Activated naive CD4-positive, alpha-beta T cell treated with anti-CD3 and anti-CD28 coated beads for 36 hours (primary cell): ENCODE results near the gene HLA-E. TPM values are rescaled to one million over a fixed set of nuclear protein-coding genes. Genes with fewer than 3 reads are reported as not detected.

Experiments
- CTCF ChIA-PET: fragments of 350-600 bp; sonication (Branson Sonifier 250); formaldehyde crosslinking; loops from one replicate; lab custom pipeline; 2021; ENCODE audit warnings: antibody characterized with exemption; lab: Charles Lee
- DNase-seq: peaks from one replicate; pipeline ENCODE4 v3.0.0-alpha.2; 2020
- H3K27ac Mint-ChIP-seq: one replicate; pipeline ENCODE4 v1.8.0; 2021; ENCODE audit warnings: mild to moderate bottlenecking, mixed read lengths
- H3K27me3 Mint-ChIP-seq: one replicate; pipeline ENCODE4 v1.8.0; 2021; ENCODE audit warnings: low read depth, mixed read lengths
- H3K36me3 Mint-ChIP-seq: one replicate; pipeline ENCODE4 v1.8.0; 2021; ENCODE audit warnings: low read depth, mixed read lengths
- H3K4me1 Mint-ChIP-seq: one replicate; pipeline ENCODE4 v1.8.0; 2021; ENCODE audit warnings: low read depth, mixed read lengths
- H3K4me3 Mint-ChIP-seq: one replicate; pipeline ENCODE4 v1.8.0; 2021; ENCODE audit warnings: mild to moderate bottlenecking, moderate library complexity, mixed read lengths
- H3K9me3 Mint-ChIP-seq: one replicate; pipeline ENCODE4 v1.8.0; 2021; ENCODE audit warnings: mixed read lengths
- intact Hi-C: fragments of 100-400 bp; cut with micrococcal nuclease; formaldehyde crosslinking; loops from one replicate; pipeline ENCODE4 v1.15.1; 2023
- total RNA-seq, 2 experiments: library from RNA; stranded (reverse); gene quantifications; one replicate each; pipeline ENCODE4 v1.2.3, GENCODE V29; 2021

The HLA-E gene
- total RNA-seq = 100 to 1,000 TPM; 598 to 608 TPM

DNA sequence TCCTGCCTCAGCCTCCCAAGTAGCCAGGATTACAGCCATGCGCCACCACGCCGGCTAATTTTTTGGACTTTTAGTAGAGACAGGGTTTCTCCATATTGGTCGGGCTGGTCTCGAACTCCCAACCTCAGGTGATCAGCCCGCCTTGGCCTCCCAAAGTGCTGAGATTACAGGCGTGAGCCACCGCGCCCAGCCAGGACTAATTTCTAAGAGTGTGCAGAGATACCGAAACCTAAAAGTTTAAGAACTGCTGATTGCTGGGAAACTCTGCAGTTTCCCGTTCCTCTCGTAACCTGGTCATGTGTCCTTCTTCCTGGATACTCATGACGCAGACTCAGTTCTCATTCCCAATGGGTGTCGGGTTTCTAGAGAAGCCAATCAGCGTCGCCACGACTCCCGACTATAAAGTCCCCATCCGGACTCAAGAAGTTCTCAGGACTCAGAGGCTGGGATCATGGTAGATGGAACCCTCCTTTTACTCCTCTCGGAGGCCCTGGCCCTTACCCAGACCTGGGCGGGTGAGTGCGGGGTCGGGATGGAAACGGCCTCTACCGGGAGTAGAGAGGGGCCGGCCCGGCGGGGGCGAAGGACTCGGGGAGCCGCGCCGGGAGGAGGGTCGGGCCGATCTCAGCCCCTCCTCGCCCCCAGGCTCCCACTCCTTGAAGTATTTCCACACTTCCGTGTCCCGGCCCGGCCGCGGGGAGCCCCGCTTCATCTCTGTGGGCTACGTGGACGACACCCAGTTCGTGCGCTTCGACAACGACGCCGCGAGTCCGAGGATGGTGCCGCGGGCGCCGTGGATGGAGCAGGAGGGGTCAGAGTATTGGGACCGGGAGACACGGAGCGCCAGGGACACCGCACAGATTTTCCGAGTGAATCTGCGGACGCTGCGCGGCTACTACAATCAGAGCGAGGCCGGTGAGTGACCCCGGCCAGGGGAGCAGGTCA, at the start of gene HLA-E:
TSS of gene HLA-E (plus strand) at position 429 of the 945 bp plus-strand sequence. CDS start at position 452, 23 bp downstream.
- Mint-ChIP-seq H3K27ac (peak within 1 kb of the TSS; percentile 97), H3K9me3 (peaks cover 2% of the 10 kb centered on the region), H3K4me1 (peaks cover 54% of the 10 kb centered on the region), H3K27me3 (no peaks in the 10 kb centered on the region), H3K4me3 (peak within 1 kb of the TSS; percentile 90), H3K36me3 (peaks cover 53% of the 10 kb centered on the region)
- CTCF ChIA-PET = interaction anchor here (5.6 to 10.3 kb wide), 3 partner anchors 41 to 53 kb away, joined by 79 to 367 read pairs (median 112); no protein-coding TSS in a partner anchor
- peak; percentile 95 for DNase-seq
- intact Hi-C loops = loop anchor here (1.0 kb wide), 7 partner anchors 27 to 228 kb away; partner anchors contain the start of genes ABCF1, GNL1, MDC1 and MRPS18B

DNA sequence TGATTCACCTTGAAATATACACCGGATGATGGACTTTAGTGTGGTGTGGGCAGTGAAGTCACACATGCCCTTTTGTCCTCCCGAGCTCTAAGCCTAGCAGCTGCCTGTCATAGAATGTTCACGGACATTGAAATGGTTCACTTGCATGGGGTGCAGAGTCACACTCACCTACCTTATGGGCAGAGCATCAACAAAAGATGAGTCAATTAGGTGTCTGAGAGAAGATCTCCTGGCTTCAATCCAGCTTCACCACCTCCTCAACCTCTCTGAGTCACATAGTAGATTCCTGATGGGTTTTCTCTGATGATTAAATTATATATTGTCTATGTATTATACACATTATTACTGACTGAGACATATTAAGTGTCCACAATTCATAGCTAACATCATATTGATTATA, 48.1 kb upstream of the HLA-E start:
- H3K27ac Mint-ChIP-seq = no peak overlapping the region
- peaks cover 55% of the 10 kb centered on the region for H3K27me3 Mint-ChIP-seq
- H3K4me1 Mint-ChIP-seq = peaks cover 9% of the 10 kb centered on the region
- no peaks in the 10 kb centered on the region for H3K36me3 Mint-ChIP-seq
- no peaks in the 10 kb centered on the region for H3K9me3 Mint-ChIP-seq
- intact Hi-C loops = no loop called here
- CTCF ChIA-PET = interaction anchor here (1.1 kb wide), 1 partner anchor 10 kb away, joined by 3 read pairs; no protein-coding TSS in a partner anchor
- H3K4me3 Mint-ChIP-seq = no peak overlapping the region
- no peak for DNase-seq

DNA sequence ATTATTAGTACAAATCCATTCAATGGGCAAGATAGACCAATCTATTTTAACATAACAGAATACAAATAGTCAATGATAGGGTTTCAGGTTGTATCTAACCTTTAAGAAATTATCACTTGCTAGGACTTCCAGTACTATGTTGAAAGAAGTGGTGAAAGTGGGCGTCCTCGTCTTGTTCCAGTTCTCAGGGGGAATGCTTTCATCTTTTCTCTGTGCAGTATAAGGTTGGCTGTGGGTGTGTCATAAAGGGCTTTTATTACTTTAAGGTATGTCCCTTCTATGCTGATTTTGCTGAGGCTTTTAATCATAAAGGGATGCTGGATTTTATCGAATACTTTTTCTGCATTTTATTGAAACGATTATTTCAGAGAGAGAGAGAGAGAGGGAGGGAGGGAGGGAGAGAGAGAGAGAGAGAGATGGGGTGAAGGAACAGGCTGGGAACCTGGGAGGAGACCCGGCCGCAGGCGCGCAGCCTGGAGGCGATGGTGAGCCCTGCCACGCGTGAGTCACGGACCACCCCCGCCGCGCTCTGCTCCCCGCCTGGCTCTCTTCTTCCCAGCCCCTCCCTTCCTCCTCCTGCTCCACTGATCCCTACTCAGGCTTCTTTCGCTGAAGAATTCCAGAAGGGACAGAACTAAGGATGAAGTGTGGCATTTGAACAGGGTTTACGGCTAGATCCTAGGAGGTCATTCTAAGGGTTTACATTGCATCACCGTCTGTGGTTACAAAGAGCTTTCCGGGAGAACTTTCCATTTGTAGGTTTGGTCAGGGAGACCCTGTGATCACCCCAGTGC, 45.5 kb upstream of the HLA-E start:
- CTCF ChIA-PET = no interaction called here
- H3K36me3 Mint-ChIP-seq = no peaks in the 10 kb centered on the region
- H3K4me3 Mint-ChIP-seq = no peak overlapping the region
- peaks cover 9% of the 10 kb centered on the region for H3K4me1 Mint-ChIP-seq
- peaks cover 77% of the 10 kb centered on the region for H3K27me3 Mint-ChIP-seq
- no peaks in the 10 kb centered on the region for H3K9me3 Mint-ChIP-seq
- no peak overlapping the region for H3K27ac Mint-ChIP-seq
- DNase-seq = no peak
- intact Hi-C loops = no loop called here

DNA sequence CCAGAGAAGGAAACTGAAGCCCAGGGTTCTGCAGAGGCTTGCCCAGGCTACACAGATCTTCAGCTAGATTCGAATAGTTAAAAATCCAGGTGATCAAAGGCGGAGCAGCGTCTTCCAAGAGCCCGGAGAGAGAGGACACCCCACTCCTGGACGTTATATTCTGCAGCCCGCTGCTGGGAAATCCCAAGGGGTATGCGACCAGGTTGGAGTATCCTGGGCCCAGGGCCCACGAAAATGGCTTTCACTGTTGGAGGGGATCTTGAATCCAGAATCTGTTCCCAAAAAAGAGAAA, 44.9 kb upstream of the HLA-E start:
- H3K36me3 Mint-ChIP-seq = no peaks in the 10 kb centered on the region
- H3K4me1 Mint-ChIP-seq = peaks cover 9% of the 10 kb centered on the region
- CTCF ChIA-PET = no interaction called here
- intact Hi-C loops = no loop called here
- no peak overlapping the region for H3K4me3 Mint-ChIP-seq
- no peaks in the 10 kb centered on the region for H3K9me3 Mint-ChIP-seq
- H3K27ac Mint-ChIP-seq = no peak overlapping the region
- H3K27me3 Mint-ChIP-seq = peaks cover 78% of the 10 kb centered on the region
- no peak for DNase-seq

DNA sequence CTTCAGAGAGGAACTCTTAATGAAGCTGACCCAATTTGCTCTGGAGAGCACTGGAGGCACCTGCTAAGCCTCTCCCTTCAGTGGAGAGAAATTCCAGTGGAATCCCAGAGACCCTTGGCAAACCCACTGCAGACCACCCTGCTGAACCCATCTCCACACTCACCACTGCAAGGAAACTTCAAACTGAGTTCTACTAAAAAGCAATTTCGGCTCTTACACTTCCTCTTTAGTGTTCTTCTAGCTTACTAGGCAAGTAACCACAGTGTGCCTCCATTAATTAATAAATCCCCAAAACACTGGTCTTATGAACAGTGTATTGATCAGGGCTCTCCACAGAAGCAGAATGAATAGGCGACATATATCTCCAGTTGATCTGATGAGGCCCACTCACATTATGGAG, 43.0 kb upstream of the HLA-E start:
- peaks cover 24% of the 10 kb centered on the region for H3K4me1 Mint-ChIP-seq
- CTCF ChIA-PET = interaction anchor here (0.7 kb wide), 1 partner anchor 38 kb away, joined by 3 read pairs; no protein-coding TSS in a partner anchor

DNA sequence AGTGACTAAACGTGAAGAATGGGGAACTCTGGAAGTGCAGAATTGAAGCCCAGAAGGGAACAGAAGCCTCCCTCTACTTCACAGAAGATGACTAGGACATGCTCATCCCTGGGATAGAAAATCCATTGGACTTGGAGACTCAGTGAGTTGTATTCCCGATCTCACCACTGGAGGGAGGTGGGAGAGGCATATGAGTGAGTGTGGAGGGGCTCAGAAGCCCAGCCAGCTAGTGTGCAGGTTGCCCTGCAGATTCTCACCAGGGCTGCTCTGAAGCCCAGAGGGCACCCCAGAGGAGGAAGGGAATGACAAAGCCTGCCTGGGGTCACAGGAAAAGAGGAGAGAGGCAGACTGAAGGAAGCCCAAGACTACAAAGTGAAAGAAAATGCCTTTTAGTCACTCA, 42.1 kb upstream of the HLA-E start:
- H3K4me3 Mint-ChIP-seq = no peak overlapping the region
- peaks cover 84% of the 10 kb centered on the region for H3K27me3 Mint-ChIP-seq
- CTCF ChIA-PET = no interaction called here

More for the DNA sequence above, 43.0 kb upstream of the HLA-E start:
- H3K27me3 Mint-ChIP-seq = peaks cover 81% of the 10 kb centered on the region
- H3K4me3 Mint-ChIP-seq = no peak overlapping the region
- intact Hi-C loops = no loop called here
- no peak for DNase-seq
- no peak overlapping the region for H3K27ac Mint-ChIP-seq
- no peaks in the 10 kb centered on the region for H3K9me3 Mint-ChIP-seq
- H3K36me3 Mint-ChIP-seq = no peaks in the 10 kb centered on the region

DNA sequence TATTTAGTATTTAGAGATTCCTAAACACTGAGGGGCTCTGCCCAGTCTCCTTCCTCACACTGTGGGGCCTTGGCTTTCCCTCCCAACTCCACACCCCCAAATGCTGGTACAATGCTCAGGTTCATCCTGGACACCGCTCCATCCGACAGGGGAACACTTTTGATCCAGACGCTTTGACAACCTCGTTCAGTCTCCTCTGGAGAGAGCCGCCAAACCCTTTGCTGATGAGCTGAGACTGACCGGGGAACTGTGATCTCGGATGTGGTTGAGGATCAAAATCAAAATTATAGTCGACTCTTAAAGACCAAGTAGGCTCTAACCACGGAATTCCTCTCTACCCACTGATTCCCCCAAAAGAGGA, 38.8 kb upstream of the HLA-E start:
- H3K27me3 Mint-ChIP-seq = peaks cover 89% of the 10 kb centered on the region
- H3K36me3 Mint-ChIP-seq = no peaks in the 10 kb centered on the region
- no peak overlapping the region for H3K4me3 Mint-ChIP-seq
- peaks cover 36% of the 10 kb centered on the region for H3K4me1 Mint-ChIP-seq
- CTCF ChIA-PET = interaction anchor here (0.6 to 2.1 kb wide), 7 partner anchors 10 to 450 kb away, joined by 3 to 15 read pairs (median 3); no protein-coding TSS in a partner anchor
- no peak for DNase-seq
- H3K9me3 Mint-ChIP-seq = no peaks in the 10 kb centered on the region
- intact Hi-C loops = loop anchor here (5.0 kb wide), 1 partner anchor 93 kb away; no protein-coding TSS in a partner anchor
- H3K27ac Mint-ChIP-seq = no peak overlapping the region

More for the DNA sequence above, 42.1 kb upstream of the HLA-E start:
- Mint-ChIP-seq H3K9me3 (no peaks in the 10 kb centered on the region), H3K36me3 (no peaks in the 10 kb centered on the region), H3K27ac (no peak overlapping the region), H3K4me1 (peaks cover 33% of the 10 kb centered on the region)
- DNase-seq = no peak
- intact Hi-C loops = no loop called here

DNA sequence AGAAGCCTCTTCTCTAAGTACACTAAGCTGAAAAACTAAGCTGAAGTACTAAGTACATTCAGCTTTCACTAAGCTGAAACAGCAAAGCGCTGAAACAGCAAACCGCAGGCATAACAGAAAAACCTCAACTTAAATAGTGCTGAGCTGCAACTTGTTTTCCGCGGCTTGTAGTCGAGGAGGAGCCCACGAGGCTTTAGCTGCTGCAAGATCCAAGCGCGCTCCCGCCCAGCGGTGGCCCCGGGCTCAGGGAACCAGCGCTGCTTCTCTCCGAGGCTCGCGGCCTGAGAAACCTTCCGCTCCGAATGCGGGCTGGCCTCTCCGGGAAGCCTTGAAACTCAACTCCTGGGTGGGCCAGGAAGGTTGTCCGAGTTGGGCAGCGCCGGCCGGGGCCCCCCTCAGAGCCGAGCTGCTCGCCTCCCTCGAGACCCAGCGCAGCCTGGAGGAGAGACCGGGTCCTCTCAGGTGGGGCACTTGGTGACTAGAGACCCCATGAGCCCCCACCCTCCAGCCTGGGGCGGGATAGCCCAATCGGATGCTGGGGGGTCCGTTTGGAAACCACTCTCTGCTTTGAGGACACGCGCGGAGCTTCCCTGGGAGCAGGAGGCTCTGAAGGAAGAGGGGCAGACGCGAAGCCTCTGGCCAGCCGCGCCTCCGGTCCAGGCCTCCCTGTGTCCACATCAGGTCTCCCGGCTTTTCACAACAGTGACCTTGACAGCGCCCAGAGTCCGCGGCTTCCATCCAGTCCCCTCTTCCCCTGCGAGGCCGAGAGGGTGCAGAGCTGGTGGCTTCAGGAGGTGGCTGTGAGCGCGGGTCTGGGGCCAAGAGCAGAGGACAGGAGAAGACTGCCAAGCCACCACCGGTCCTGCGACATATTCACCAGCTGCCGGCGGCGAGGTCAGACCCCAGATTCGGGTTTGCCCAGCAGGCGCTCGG, 38.1 kb upstream of the HLA-E start:
- H3K9me3 Mint-ChIP-seq = no peaks in the 10 kb centered on the region
- H3K27ac Mint-ChIP-seq = no peak overlapping the region
- intact Hi-C loops = loop anchor here (5.0 kb wide), 1 partner anchor 94 kb away; no protein-coding TSS in a partner anchor

DNA sequence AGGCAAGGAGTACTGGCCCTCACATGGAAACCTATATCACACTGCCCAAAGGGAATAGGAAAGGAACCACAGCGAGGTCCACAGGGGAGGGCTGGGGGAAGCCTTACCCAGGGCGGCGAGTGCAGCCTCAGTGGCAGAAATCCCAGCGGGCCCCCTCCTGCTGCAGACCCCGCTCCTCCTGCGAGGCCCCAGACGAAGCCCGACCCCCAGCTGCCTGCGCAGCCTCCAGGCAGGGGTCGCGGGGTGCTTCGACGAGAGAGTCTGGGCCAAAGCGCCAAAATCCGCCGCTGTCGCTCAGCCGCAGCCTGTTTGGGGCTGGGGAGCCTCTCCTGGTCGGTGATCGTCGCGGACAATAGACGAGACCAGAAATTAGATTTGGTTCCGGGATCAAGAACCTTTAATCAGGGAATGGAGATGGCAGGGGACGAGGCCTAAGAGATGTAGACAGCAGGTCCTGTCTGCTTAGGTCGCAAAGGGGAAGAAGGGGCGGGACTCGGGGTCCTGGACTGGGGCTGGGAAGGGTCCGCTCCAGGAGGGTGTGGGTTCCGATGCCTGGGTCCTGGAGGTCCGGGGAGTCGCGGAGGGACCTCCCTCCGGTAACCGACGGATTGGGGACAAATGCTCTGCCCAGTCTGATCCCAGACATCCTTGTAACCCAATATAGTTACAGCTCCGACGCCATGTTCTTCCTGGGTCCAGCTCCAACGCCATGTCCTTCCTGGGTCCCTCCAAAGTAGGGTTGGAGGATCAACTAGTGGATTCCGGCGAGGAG, 36.4 kb upstream of the HLA-E start:
- CTCF ChIA-PET = interaction anchor here (0.6 to 3.5 kb wide), 28 partner anchors 11 to 583 kb away, joined by 3 to 30 read pairs (median 4); partner anchors contain the start of genes C6orf136 and PRR3
- H3K9me3 Mint-ChIP-seq = no peaks in the 10 kb centered on the region
- peaks cover 36% of the 10 kb centered on the region for H3K4me1 Mint-ChIP-seq
- no peaks in the 10 kb centered on the region for H3K36me3 Mint-ChIP-seq
- H3K4me3 Mint-ChIP-seq = peak overlapping the region; percentile 64
- intact Hi-C loops = loop anchor here (1.0 to 5.0 kb wide), 4 partner anchors 13 to 96 kb away; no protein-coding TSS in a partner anchor
- no peak for DNase-seq
- H3K27ac Mint-ChIP-seq = no peak overlapping the region
- peaks cover 84% of the 10 kb centered on the region for H3K27me3 Mint-ChIP-seq

More for the DNA sequence above, 38.1 kb upstream of the HLA-E start:
- H3K4me1 Mint-ChIP-seq = peaks cover 36% of the 10 kb centered on the region
- peaks cover 88% of the 10 kb centered on the region for H3K27me3 Mint-ChIP-seq
- CTCF ChIA-PET = interaction anchor here (0.8 to 2.6 kb wide), 8 partner anchors 10 to 96 kb away, joined by 3 to 15 read pairs (median 4); no protein-coding TSS in a partner anchor
- H3K36me3 Mint-ChIP-seq = no peaks in the 10 kb centered on the region
- peak overlapping the region; percentile 6 for H3K4me3 Mint-ChIP-seq
- peak; percentile 64 for DNase-seq

DNA sequence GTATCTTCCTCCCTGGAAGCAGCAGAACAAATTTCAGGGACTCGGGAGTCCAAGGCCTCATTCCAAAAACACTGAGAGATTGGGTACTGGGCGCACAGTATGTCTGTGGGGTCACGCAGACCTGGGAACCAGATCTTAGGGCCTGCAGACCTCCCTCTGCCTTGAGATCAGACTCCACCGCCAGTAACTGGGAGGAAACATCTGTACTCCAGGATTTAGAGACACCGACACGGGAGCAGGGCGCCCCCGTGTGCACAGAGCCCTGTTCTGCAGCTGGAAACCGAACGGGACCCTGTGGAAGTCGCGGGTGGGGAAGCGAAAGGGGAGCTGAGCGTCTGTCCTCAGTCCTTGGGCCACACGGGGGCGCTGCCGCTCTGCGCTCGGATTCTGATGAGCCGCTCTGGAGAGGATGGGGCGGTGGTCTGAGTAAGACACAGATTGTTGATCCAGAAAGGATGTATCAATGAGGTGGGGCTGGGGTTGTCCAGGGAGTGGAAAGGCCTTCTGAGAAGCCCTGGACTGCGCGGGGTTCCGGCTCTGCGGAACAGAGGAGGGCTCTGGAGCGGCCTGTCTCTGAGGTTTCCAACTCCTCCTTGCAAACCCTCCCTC, 35.7 kb upstream of the HLA-E start:
- intact Hi-C loops = loop anchor here (1.0 to 5.0 kb wide), 4 partner anchors 13 to 96 kb away; no protein-coding TSS in a partner anchor
- Mint-ChIP-seq H3K27me3 (peaks cover 81% of the 10 kb centered on the region), H3K4me1 (peaks cover 36% of the 10 kb centered on the region), H3K9me3 (no peaks in the 10 kb centered on the region), H3K27ac (no peak overlapping the region), H3K4me3 (peak overlapping the region; percentile 64), H3K36me3 (no peaks in the 10 kb centered on the region)
- CTCF ChIA-PET = interaction anchor here (0.6 to 3.5 kb wide), 28 partner anchors 12 to 193 kb away, joined by 3 to 30 read pairs (median 4); partner anchors contain the start of genes C6orf136 and PRR3
- peak; percentile 91 for DNase-seq
